SU-DHL-6 (cell line): Measurements from ENCODE around the gene PDCD2.

Source experiments
- H2AFZ ChIP-seq: fragments of 200-600 bp; sonication (generic); 2 replicates; pipeline ENCODE4 v1.6.1; 2014; ENCODE audit warnings: low read depth, mild to moderate bottlenecking, moderate library complexity, mixed read lengths, antibody characterized with exemption, low read length; ENCODE audit not compliant: severe bottlenecking
- H3F3A ChIP-seq: fragments of 200-600 bp; shearing (Covaris generic); 2 replicates; pipeline ENCODE4 v1.6.0; 2016; ENCODE audit warnings: antibody characterized with exemption, mild to moderate bottlenecking; ENCODE audit not compliant: insufficient read depth
- H3K27ac ChIP-seq: fragments of 200-600 bp; sonication (generic); 2 replicates; pipeline ENCODE4 v1.5.1; 2016; ENCODE audit warnings: low read depth, mild to moderate bottlenecking, low read length, moderate library complexity, mixed read lengths
- H3K27me3 ChIP-seq: fragments of 200-600 bp; sonication (generic), shearing (Covaris generic); 2 replicates; pipeline ENCODE4 v1.6.0; 2014; ENCODE audit warnings: mild to moderate bottlenecking, low read length
- H3K36me3 ChIP-seq: fragments of 200-600 bp; sonication (generic); 2 replicates; pipeline ENCODE4 v1.6.1; 2014; ENCODE audit warnings: mild to moderate bottlenecking, low read length, mixed read lengths
- H3K4me2 ChIP-seq: fragments of 300-600, 200-600 bp; shearing (Covaris generic), sonication (generic); 2 replicates; pipeline ENCODE4 v1.6.0; 2014; ENCODE audit warnings: low read length, low read depth, mild to moderate bottlenecking; ENCODE audit not compliant: poor library complexity, severe bottlenecking
- H3K4me3 ChIP-seq: fragments of 200-600 bp; sonication (generic); 2 replicates; pipeline ENCODE4 v1.5.1; 2014; ENCODE audit warnings: antibody characterized with exemption, low read length, mild to moderate bottlenecking, mixed read lengths; ENCODE audit not compliant: insufficient read depth, poor library complexity, severe bottlenecking
- H3K79me2 ChIP-seq: fragments of 200-600 bp; sonication (generic); 2 replicates; pipeline ENCODE4 v1.6.1; 2014; ENCODE audit warnings: mild to moderate bottlenecking, low read length, moderate library complexity; ENCODE audit not compliant: insufficient read depth
- H3K9ac ChIP-seq: fragments of 200-600 bp; sonication (generic); 2 replicates; pipeline ENCODE4 v1.7.0; 2014; ENCODE audit warnings: mild to moderate bottlenecking, low read length
- H3K9me2 ChIP-seq: fragments of 200-600 bp; sonication (generic); replicated peaks from 2 replicates; pipeline ENCODE4 v1.6.1; 2014; ENCODE audit warnings: low read length; ENCODE audit not compliant: insufficient read depth
- H3K9me3 ChIP-seq: fragments of 200-600 bp; sonication (generic); 2 replicates; pipeline ENCODE4 v1.6.1; 2014; ENCODE audit warnings: low read length, mixed read lengths; ENCODE audit not compliant: insufficient read depth
- H4K20me1 ChIP-seq: fragments of 200-600 bp; sonication (generic); 2 replicates; pipeline ENCODE4 v1.6.1; 2014; ENCODE audit warnings: low read depth, mild to moderate bottlenecking, antibody characterized with exemption, low read length, moderate library complexity, mixed read lengths
- EZH2phosphoT487 ChIP-seq: fragments of 200-600 bp; sonication (generic), shearing (Covaris generic); conservative IDR thresholded peaks from 2 replicates; pipeline ENCODE4 v1.6.1; 2018; ENCODE audit warnings: mild to moderate bottlenecking, antibody characterized with exemption, low read length, moderate library complexity, mixed read lengths
- TF ChIP-seq, protein P1 (sequence below): fragments of 200-600 bp; sonication (generic); IDR thresholded peaks from one replicate; pipeline ENCODE4 v1.5.1; 2017; ENCODE audit warnings: antibody characterized with exemption, mild to moderate bottlenecking, low read length, moderate library complexity; ENCODE audit not compliant: insufficient read depth, poor library complexity, severe bottlenecking

The PDCD2 gene

DNA sequence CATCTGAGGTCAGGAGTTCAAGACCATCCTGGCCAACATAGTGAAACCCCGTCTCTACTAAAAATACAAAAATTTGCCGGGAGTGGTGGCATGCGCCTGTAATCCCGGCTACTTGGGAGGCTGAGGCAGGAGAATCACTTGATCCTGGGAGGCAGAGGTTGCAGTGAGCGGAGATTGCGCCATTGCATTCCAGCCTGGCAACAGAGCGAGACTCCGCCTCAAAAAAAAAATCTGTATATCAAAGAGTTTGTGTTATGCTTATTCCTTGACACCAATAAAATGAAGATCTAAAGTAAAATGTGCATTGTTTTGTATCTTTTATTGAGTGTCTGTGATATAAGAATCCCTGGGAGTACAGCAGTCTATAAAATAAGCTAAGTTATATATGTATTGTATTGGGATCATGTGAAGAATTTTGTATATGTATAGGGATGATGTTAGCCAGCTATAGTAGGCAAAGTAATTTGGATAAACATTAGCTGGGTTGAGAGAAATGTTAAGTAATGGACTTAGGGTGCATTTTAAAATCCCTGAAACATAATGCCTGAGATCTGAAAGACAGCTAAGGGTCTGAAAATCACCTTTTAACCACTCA, 19.4 kb downstream of the PDCD2 start:
- H3K27me3 ChIP-seq = no peaks in the 10 kb centered on the region
- TF ChIP-seq, protein P1, sequence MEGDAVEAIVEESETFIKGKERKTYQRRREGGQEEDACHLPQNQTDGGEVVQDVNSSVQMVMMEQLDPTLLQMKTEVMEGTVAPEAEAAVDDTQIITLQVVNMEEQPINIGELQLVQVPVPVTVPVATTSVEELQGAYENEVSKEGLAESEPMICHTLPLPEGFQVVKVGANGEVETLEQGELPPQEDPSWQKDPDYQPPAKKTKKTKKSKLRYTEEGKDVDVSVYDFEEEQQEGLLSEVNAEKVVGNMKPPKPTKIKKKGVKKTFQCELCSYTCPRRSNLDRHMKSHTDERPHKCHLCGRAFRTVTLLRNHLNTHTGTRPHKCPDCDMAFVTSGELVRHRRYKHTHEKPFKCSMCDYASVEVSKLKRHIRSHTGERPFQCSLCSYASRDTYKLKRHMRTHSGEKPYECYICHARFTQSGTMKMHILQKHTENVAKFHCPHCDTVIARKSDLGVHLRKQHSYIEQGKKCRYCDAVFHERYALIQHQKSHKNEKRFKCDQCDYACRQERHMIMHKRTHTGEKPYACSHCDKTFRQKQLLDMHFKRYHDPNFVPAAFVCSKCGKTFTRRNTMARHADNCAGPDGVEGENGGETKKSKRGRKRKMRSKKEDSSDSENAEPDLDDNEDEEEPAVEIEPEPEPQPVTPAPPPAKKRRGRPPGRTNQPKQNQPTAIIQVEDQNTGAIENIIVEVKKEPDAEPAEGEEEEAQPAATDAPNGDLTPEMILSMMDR = no peak
- TF ChIP-seq EZH2phosphoT487 = no peak
- H3F3A ChIP-seq = no peaks in the 10 kb centered on the region; the same call in 1 of the 2 replicates
- no peaks in the 10 kb centered on the region for H3K9me3 ChIP-seq
- H3K27ac ChIP-seq = no peak overlapping the region
- no peak overlapping the region for H3K9ac ChIP-seq
- H3K9me2 ChIP-seq = no peaks in the 10 kb centered on the region
- H3K36me3 ChIP-seq = peaks cover 54% of the 10 kb centered on the region; the same call in 1 of the 2 replicates
- no peak overlapping the region for H3K4me2 ChIP-seq
- H3K79me2 ChIP-seq = peaks cover 19% of the 10 kb centered on the region
- no peak overlapping the region for H3K4me3 ChIP-seq
- H2AFZ ChIP-seq = no peak overlapping the region
- H4K20me1 ChIP-seq = no peaks in the 10 kb centered on the region

DNA sequence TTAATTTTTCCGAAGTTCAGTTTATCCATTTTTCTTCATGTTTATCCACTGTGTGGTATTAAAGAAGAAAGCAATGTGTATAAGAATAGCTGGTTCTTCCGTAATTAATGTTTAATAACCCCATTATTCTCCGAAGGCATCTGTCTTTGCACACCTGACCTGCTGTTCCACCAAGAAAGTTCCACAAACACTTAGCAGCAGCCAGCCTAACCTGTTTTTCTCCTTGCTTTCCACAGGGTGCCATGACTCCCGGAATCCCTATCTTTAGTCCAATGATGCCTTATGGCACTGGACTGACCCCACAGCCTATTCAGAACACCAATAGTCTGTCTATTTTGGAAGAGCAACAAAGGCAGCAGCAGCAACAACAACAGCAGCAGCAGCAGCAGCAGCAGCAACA, 22.9 kb downstream of the PDCD2 start:
- Histone ChIP-seq H3K9ac (no peak overlapping the region), H3K36me3 (peaks cover 38% of the 10 kb centered on the region; the same call in 1 of the 2 replicates), H3F3A (no peaks in the 10 kb centered on the region; the same call in 1 of the 2 replicates), H3K79me2 (peaks cover 37% of the 10 kb centered on the region), H3K4me2 (no peak overlapping the region), H3K4me3 (no peak overlapping the region), H2AFZ (no peak overlapping the region), H3K27me3 (no peaks in the 10 kb centered on the region), H3K27ac (no peak overlapping the region), H4K20me1 (no peaks in the 10 kb centered on the region), H3K9me2 (no peaks in the 10 kb centered on the region), H3K9me3 (no peaks in the 10 kb centered on the region)
- TF ChIP-seq, protein P1 = no peak
- no peak for TF ChIP-seq EZH2phosphoT487

DNA sequence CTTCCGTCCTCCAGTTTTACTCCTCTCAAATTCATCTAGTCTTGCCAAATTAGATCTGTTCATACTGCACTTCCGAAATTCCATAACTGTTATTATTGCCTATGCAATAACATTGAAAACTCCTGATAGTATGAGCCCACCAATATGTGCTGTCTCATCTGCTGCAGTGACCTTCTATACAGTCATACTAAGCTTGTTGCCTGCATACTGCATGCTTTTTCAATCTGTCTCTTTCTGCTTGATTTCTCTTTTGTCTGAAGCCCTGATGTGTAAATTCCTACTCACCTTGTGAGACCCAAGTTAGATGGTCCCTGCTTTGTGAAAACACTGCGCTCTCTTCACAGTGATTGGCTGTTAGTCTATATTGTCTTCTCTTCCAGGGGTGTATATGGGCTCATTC, 29.1 kb downstream of the PDCD2 start:
- no peak for TF ChIP-seq EZH2phosphoT487
- TF ChIP-seq, protein P1 = no peak
- peaks cover 8% of the 10 kb centered on the region for H3F3A ChIP-seq
- peak overlapping the region; percentile 97 for H3K4me2 ChIP-seq
- peaks cover 6% of the 10 kb centered on the region; the same call in 1 of the 2 replicates for H4K20me1 ChIP-seq
- H3K79me2 ChIP-seq = peaks cover 69% of the 10 kb centered on the region
- H3K36me3 ChIP-seq = 0 out of 2 replicates have a peak, but pooled peaks cover 6% of the 10 kb centered on the region
- H3K9ac ChIP-seq = peak overlapping the region; percentile 87
- H3K4me3 ChIP-seq = peak overlapping the region; percentile 98
- H3K27ac ChIP-seq = no peak overlapping the region
- no peak overlapping the region for H2AFZ ChIP-seq
- H3K9me3 ChIP-seq = no peaks in the 10 kb centered on the region
- no peaks in the 10 kb centered on the region for H3K9me2 ChIP-seq
- no peaks in the 10 kb centered on the region for H3K27me3 ChIP-seq
